Adrenal gland (tissue), 12 donors: ENCODE data around the gene LRRC8C. TPM values are rescaled to one million over a fixed set of nuclear protein-coding genes. Genes with fewer than 3 reads are reported as not detected.

Experiments used
- DNase-seq, 7 donors: peaks; one replicate each; pipeline ENCODE4 v3.0.0-alpha.2; 2019 to 2020
- H3K27ac ChIP-seq, 5 donors: fragments of 200-600 bp; sonication (generic) in 4 of 5; 1 replicate in 3 of 5; 2 replicates in 2 of 5; pipeline versions ENCODE4 v1.5.1 to v1.8.0; 2016 to 2020; ENCODE audit warnings: mild to moderate bottlenecking in 1 of 5
- H3K27me3 ChIP-seq: fragments of 200-600 bp; 2 replicates; pipeline ENCODE4 v1.8.0; 2021
- H3K36me3 ChIP-seq, 2 donors: fragments of 200-600 bp; replicated peaks in 1 of 2; 1 replicate in 1 of 2; 2 replicates in 1 of 2; pipeline versions ENCODE4 v1.5.1 to v1.8.0; 2018 to 2022
- H3K4me1 ChIP-seq, 2 donors: fragments of 200-600 bp; replicated peaks in 1 of 2; 1 replicate in 1 of 2; 2 replicates in 1 of 2; pipeline versions ENCODE4 v1.5.1 to v1.8.0; 2018 to 2021
- H3K4me3 ChIP-seq, 4 donors: fragments of 200-600 bp; sonication (generic) in 3 of 4; one replicate each; pipeline ENCODE4 v1.5.1; 2016 to 2018
- H3K9me3 ChIP-seq, 3 donors: fragments of 200-600 bp; sonication (generic) in 1 of 3; replicated peaks in 1 of 3; 1 replicate in 2 of 3; 2 replicates in 1 of 3; pipeline versions ENCODE4 v1.5.1 to v1.8.0; 2016 to 2021
- POLR2A ChIP-seq, 2 donors: fragments of 450-650 bp; IDR thresholded peaks; one replicate each; pipeline ENCODE4 v1.6.1; 2017; ENCODE audit warnings: antibody characterized with exemption in 2 of 2, mild to moderate bottlenecking in 2 of 2, moderate library complexity in 1 of 2
- WGBS, 4 donors: extraction: QIAGEN DNeasy Blood & Tissue Kit in 2 of 4; methylation state at CpG; one replicate each; pipeline versions ENCODE4 v1.1.5 to v1.1.7; 2013 to 2017; 5-methylcytosine and 5-hydroxymethylcytosine counted together
- intact Hi-C, 2 donors: fragments of 100-400 bp; cut with DNase I; formaldehyde crosslinking; loops; one replicate each; pipeline versions ENCODE4 v1.14.1 to v1.15.0; 2022 to 2023
- polyA plus RNA-seq, 3 donors: library from polyadenylated mRNA; stranded (reverse); fragments of 200-250 nt in 2 of 3; fragments of 350-450 nt in 1 of 3; fragmentation: Illumina TruSeq in 1 of 3; extraction: RNeasy Lipid Tissue Mini Kit (QIAGEN cat#74804) in 1 of 3; gene quantifications; one replicate each; pipeline ENCODE4 v1.2.3, GENCODE V29; 2013 to 2014
- total RNA-seq, 9 donors: library from RNA; depleted of rRNA in 4 of 9; stranded (reverse); fragments of >200 nt in 4 of 9; fragments of 120-200 nt in 1 of 9; fragmentation: NEBNext Ultra II Directional in 1 of 9; extraction: Animal tissue kit (Norgen Biotek cat#: 25700) in 1 of 9; gene quantifications; one replicate each; pipeline versions ENCODE4 v1.1.0 to v1.2.4, GENCODE V29; 2013 to 2023
- TF ChIP-seq, protein P1 (sequence below), 6 experiments: fragments of 450-650 bp in 4 of 6; fragments of 200-600 bp in 2 of 6; sonication (generic) in 1 of 6; IDR thresholded peaks; 1 replicate in 5 of 6; 2 replicates in 1 of 6; pipeline versions ENCODE4 v1.5.1 to v1.8.0; 2016 to 2021; ENCODE audit warnings: antibody characterized with exemption in 6 of 6, mild to moderate bottlenecking in 2 of 6, moderate library complexity in 1 of 6
- donor health status: healthy with polysubstance abuse.
- donor health status: Bipolar disorder and iron deficiency.
- donor health status: DM: yes; HTN: yes; CAD: no.
- donor health status: DM: no; HTN: no; CAD: no.
- donor health status: DM: no; HTN: no; CAD: no.
- donor health status: DM: yes; HTN: yes; CAD: no.

The LRRC8C gene
- total and polyA plus RNA-seq, 12 donors = 6.5 to 33.6 (median 11.9) TPM

DNA sequence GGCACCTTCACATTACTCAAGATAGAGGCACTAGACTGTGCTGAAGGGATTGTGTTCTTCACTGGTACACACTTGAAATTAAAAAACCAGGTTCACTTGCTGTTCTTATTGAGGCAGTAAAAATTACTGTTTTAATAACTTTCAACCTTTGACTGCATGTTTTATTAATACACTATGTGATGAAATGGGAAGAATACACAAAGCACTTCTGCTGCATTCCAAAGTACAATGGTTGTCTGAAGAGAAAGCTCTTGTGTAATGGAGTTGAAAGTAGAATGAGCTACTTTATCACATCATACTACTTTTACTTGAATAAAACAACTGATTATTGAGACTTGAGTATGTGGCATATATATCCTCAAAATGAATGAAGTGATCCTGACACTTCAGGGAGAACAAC is 49.7 kb downstream of the LRRC8C start:
- no peak for DNase-seq
- H3K9me3 ChIP-seq = no peaks in the 10 kb centered on the region
- H3K4me3 ChIP-seq = no peak overlapping the region
- TF ChIP-seq, protein P1, sequence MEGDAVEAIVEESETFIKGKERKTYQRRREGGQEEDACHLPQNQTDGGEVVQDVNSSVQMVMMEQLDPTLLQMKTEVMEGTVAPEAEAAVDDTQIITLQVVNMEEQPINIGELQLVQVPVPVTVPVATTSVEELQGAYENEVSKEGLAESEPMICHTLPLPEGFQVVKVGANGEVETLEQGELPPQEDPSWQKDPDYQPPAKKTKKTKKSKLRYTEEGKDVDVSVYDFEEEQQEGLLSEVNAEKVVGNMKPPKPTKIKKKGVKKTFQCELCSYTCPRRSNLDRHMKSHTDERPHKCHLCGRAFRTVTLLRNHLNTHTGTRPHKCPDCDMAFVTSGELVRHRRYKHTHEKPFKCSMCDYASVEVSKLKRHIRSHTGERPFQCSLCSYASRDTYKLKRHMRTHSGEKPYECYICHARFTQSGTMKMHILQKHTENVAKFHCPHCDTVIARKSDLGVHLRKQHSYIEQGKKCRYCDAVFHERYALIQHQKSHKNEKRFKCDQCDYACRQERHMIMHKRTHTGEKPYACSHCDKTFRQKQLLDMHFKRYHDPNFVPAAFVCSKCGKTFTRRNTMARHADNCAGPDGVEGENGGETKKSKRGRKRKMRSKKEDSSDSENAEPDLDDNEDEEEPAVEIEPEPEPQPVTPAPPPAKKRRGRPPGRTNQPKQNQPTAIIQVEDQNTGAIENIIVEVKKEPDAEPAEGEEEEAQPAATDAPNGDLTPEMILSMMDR (IDR thresholded peaks at IDR 0.05) = no peak
- TF ChIP-seq POLR2A (IDR thresholded peaks at IDR 0.05) = no peak
- no peaks in the 10 kb centered on the region for H3K27me3 ChIP-seq
- intact Hi-C loops = no loop called here
- no peaks in the 10 kb centered on the region for H3K4me1 ChIP-seq
- H3K27ac ChIP-seq = no peak overlapping the region
- H3K36me3 ChIP-seq = no peaks in the 10 kb centered on the region

DNA sequence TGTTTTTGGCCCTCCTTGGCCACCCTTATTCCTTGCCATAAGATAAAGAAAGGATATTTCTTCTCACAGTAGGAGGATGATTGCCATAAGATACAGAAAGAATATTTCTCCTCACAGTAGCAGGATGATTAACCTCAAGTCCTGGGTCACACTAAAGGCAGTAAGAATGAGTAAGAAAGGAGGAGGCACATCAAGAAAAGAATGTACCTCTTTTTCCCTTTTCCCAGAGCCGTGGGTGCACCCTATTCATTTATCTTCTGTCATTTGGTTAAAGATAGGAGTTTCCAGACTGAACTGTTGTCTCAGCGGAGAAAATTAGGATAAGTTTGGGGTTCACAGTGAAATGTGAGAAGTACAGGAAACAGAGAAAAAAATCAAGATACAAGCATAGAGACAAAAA is 52.5 kb downstream of the LRRC8C start:
- Histone ChIP-seq H3K27ac (no peak overlapping the region), H3K27me3 (no peaks in the 10 kb centered on the region), H3K36me3 (peaks cover 0 to 8% of the 10 kb centered on the region in 2 donors), H3K4me1 (no peaks in the 10 kb centered on the region), H3K4me3 (no peak overlapping the region), H3K9me3 (no peaks in the 10 kb centered on the region)
- TF ChIP-seq POLR2A (IDR thresholded peaks at IDR 0.05) = no peak
- TF ChIP-seq, protein P1 (IDR thresholded peaks at IDR 0.05) = no peak
- 93 to 97% (median 94%) methylated on average over 2 of the region's 2 CpGs for WGBS, 4 donors
- intact Hi-C loops = no loop called here
- DNase-seq = no peak

DNA sequence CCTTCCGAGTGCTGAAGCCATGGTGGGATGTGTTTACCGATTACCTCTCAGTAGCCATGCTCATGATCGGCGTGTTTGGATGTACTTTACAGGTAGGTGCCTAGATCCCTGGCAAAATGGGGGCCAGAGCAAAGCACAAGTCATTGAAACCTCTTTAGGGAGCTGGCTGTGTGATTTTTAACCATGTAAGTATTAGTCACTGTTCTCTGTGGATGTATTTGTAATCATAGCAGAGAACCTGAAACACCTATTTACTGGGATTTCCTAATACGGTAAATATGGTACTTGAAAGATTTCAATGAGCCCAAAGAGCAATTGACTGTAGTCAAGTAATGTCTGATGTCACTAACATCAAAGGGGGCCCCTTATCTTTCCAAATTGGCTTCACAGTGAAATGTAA is 53.6 kb downstream of the LRRC8C start:
- intact Hi-C loops = no loop called here
- WGBS, 4 donors = 97 to 99% (median 98%) methylated on average over 5 of the region's 5 CpGs
- no peak overlapping the region for H3K27ac ChIP-seq
- TF ChIP-seq POLR2A (IDR thresholded peaks at IDR 0.05) = no peak
- TF ChIP-seq, protein P1 (IDR thresholded peaks at IDR 0.05) = no peak
- H3K9me3 ChIP-seq = no peaks in the 10 kb centered on the region
- H3K27me3 ChIP-seq = no peaks in the 10 kb centered on the region
- no peak overlapping the region for H3K4me3 ChIP-seq
- no peaks in the 10 kb centered on the region for H3K4me1 ChIP-seq
- no peak for DNase-seq
- H3K36me3 ChIP-seq = peaks cover 0 to 8% of the 10 kb centered on the region in 2 donors

GRCh38 chr1:89687254-89687653 is 54.3 kb downstream of the LRRC8C start:
- intact Hi-C loops = no loop called here
- no peak for TF ChIP-seq POLR2A (IDR thresholded peaks at IDR 0.05)
- TF ChIP-seq, protein P1 (IDR thresholded peaks at IDR 0.05) = no peak
- Histone ChIP-seq H3K27ac (no peak overlapping the region), H3K36me3 (peaks cover 0 to 8% of the 10 kb centered on the region in 2 donors), H3K4me3 (no peak overlapping the region), H3K9me3 (no peaks in the 10 kb centered on the region), H3K27me3 (no peaks in the 10 kb centered on the region), H3K4me1 (peaks cover 0 to 5% of the 10 kb centered on the region in 2 donors)
- DNase-seq = no peak
